ENCODE measurements around the gene PIGV.

PIGV gene

GRCh38 chr1:26787706-26788514 lies at the start of gene PIGV:
Gene PIGV, plus strand, starts transcription at chr1:26787950. Its CDS starts 2,866 bp downstream, at chr1:26790816.
- TF ChIP-seq CTCF (IDR thresholded peaks at IDR 0.05; ENCODE audit: insufficient read depth, low read depth, low read length, missing control alignments): no peak
- DNase-seq (ENCODE audit: low read depth): peak; percentile 91
- H3K4me3 ChIP-seq (ENCODE audit: low read depth, low read length): peak within 1 kb of the TSS; percentile 88

- H3K4me3 ChIP-seq (ENCODE audit: low read depth, low read length): no peak overlapping the region
- no peak for DNase-seq (ENCODE audit: low read depth)
- no peak for TF ChIP-seq CTCF (IDR thresholded peaks at IDR 0.05; ENCODE audit: insufficient read depth, low read depth, low read length, missing control alignments)
Observed at GRCh38 chr1:26739329-26739914, 48.3 kb upstream of the PIGV start.

GRCh38 chr1:26740023-26740634 lies 47.6 kb upstream of the PIGV start:
- DNase-seq (ENCODE audit: low read depth): no peak
- no peak overlapping the region for H3K4me3 ChIP-seq (ENCODE audit: low read depth, low read length)
- TF ChIP-seq CTCF (IDR thresholded peaks at IDR 0.05; ENCODE audit: insufficient read depth, low read depth, low read length, missing control alignments): no peak

GRCh38 chr1:26740952-26741351 lies 46.8 kb upstream of the PIGV start:
- no peak for DNase-seq (ENCODE audit: low read depth)
- no peak overlapping the region for H3K4me3 ChIP-seq (ENCODE audit: low read depth, low read length)
- TF ChIP-seq CTCF (IDR thresholded peaks at IDR 0.05; ENCODE audit: insufficient read depth, low read depth, low read length, missing control alignments): no peak

- H3K4me3 ChIP-seq (ENCODE audit: low read depth, low read length): peak overlapping the region; percentile 35
- TF ChIP-seq CTCF (IDR thresholded peaks at IDR 0.05; ENCODE audit: insufficient read depth, low read depth, low read length, missing control alignments): no peak
- peak; percentile 22 for DNase-seq (ENCODE audit: low read depth)
Observed at GRCh38 chr1:26743426-26744059, 44.2 kb upstream of the PIGV start.

- TF ChIP-seq CTCF (IDR thresholded peaks at IDR 0.05; ENCODE audit: insufficient read depth, low read depth, low read length, missing control alignments): no peak
- peak overlapping the region; percentile 49 for H3K4me3 ChIP-seq (ENCODE audit: low read depth, low read length)
- peak; percentile 98 for DNase-seq (ENCODE audit: low read depth)
Observed at GRCh38 chr1:26744075-26744959, 43.4 kb upstream of the PIGV start.

All from GM12865 (cell line).